ENCODE data around the gene TMEM190. TPM values are rescaled to one million over a fixed set of nuclear protein-coding genes. Genes with fewer than 3 reads are reported as not detected.

TMEM190 gene
- total and polyA plus RNA-seq, 9 of the 15 experiments (the other 6 are each of a cell fraction or from before 2014, with no cell fraction given) = not detected

- TF ChIP-seq ZNF277 (CRISPR knock-in tag; IDR thresholded peaks at IDR 0.05; ENCODE audit: borderline replicate concordance) (no peak), NR3C1 (CRISPR knock-in tag; IDR thresholded peaks at IDR 0.05) (no peak), U2AF1 (optimal IDR thresholded peaks at IDR 0.05; ENCODE audit: low read depth, low read length) (no peak), ZBTB8A (IDR thresholded peaks at IDR 0.05; ENCODE audit: partially characterized antibody) (no peak), XRCC5 (IDR thresholded peaks at IDR 0.05; ENCODE audit: low read depth, low read length) (no peak), NR2C1 (IDR thresholded peaks at IDR 0.05) (no peak), NR2C1 (tag; IDR thresholded peaks at IDR 0.05) (0 out of 2 replicates have a peak, but pooled peaks have one; percentile 17), ZNF212 (CRISPR knock-in tag; IDR thresholded peaks at IDR 0.05) (no peak), EP400 (IDR thresholded peaks at IDR 0.05) (peak; percentile 100), RAD21 (CRISPR knock-in tag; conservative IDR thresholded peaks at IDR 0.05 in 1 of 2, IDR thresholded peaks at IDR 0.05 in 1 of 2) (no peak), ATF1 (CRISPR knock-in tag; IDR thresholded peaks at IDR 0.05) (peak; percentile 70), ATF1 (tag; IDR thresholded peaks at IDR 0.05) (peak; percentile 99), RHOXF2B (CRISPR knock-in tag; conservative IDR thresholded peaks at IDR 0.05) (no peak), TCF15 (CRISPR knock-in tag; IDR thresholded peaks at IDR 0.05) (no peak), SMAD1 (IDR thresholded peaks at IDR 0.05; ENCODE audit: low read depth, low read length, partially characterized antibody) (no peak), ELK1 (CRISPR knock-in tag; IDR thresholded peaks at IDR 0.05) (no peak), ZNF347 (CRISPR knock-in tag; IDR thresholded peaks at IDR 0.05; ENCODE audit: low read depth) (no peak), ERF (CRISPR knock-in tag; IDR thresholded peaks at IDR 0.05) (no peak), POU5F1 (IDR thresholded peaks at IDR 0.05; ENCODE audit: borderline replicate concordance, low read depth, low read length, partially characterized antibody) (no peak), GATAD2A (IDR thresholded peaks at IDR 0.05) (no peak), ILF3 (IDR thresholded peaks at IDR 0.05; ENCODE audit: borderline replicate concordance) (no peak), ZC3H4 (CRISPR knock-in tag; IDR thresholded peaks at IDR 0.05; ENCODE audit: borderline replicate concordance) (no peak), ZNF589 (CRISPR knock-in tag; IDR thresholded peaks at IDR 0.05; ENCODE audit: low read depth) (no peak; the same call in none of the 2 replicates), BCLAF1 (IDR thresholded peaks at IDR 0.05; ENCODE audit: borderline replicate concordance in 1 of 2, control insufficient read depth in 1 of 2, low read depth in 2 of 2, low read length in 1 of 2) (no peak)
Measured at GRCh38 chr19:55407800-55408532, 31.3 kb downstream of the TMEM190 start (continued).

Measured in K562 (cell line).